ENCODE measurements around the gene PHLPP1. TPM values are rescaled to one million over a fixed set of nuclear protein-coding genes. Genes with fewer than 3 reads are reported as not detected.

Gene PHLPP1
- total RNA-seq, 1 donor from 2014 or later, result 21.2 TPM

DNA sequence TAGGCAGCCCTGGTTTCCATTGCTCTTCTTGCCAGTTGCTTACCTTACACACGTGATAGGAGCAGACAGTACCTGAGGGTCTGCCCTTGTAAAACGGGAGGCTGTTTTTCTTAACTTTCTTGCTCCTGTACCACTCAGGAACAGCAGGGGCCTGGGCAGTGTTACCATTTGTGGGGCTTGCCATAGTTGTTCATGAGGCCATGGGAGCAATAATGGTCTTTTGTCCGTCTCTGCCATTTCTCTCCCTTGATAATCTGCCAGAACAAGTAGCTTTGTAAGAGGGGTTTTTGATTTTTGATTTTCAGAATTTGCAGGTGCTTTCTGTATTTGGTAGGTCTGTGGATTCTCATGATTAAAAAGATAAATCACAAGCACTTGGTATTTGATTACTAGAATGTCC, 259.0 kb downstream of the PHLPP1 start:
- H3K9me3 Mint-ChIP-seq, result peaks cover 3% of the 10 kb centered on the region
- H3K27ac Mint-ChIP-seq, result no peak overlapping the region
- no peaks in the 10 kb centered on the region for H3K27me3 Mint-ChIP-seq (ENCODE audit: low read depth)
- H3K4me1 Mint-ChIP-seq, result no peaks in the 10 kb centered on the region
- TF ChIP-seq CTCF (IDR thresholded peaks at IDR 0.05; ENCODE audit: unreplicated experiment), result no peak
- peaks cover 29% of the 10 kb centered on the region for H3K36me3 Mint-ChIP-seq
- DNase-seq (ENCODE audit: low spot score in 2 of 2, unreplicated experiment in 2 of 2), result no peak
- H3K4me3 Mint-ChIP-seq, result no peak overlapping the region

GRCh38 chr18:62974928-62975675, 259.8 kb downstream of the PHLPP1 start:
- no peak for TF ChIP-seq CTCF (IDR thresholded peaks at IDR 0.05; ENCODE audit: unreplicated experiment)
- Mint-ChIP-seq H3K27me3 (ENCODE audit: low read depth) (no peaks in the 10 kb centered on the region), H3K27ac (no peak overlapping the region), H3K4me3 (no peak overlapping the region), H3K9me3 (no peaks in the 10 kb centered on the region), H3K4me1 (no peaks in the 10 kb centered on the region), H3K36me3 (peaks cover 27% of the 10 kb centered on the region)
- DNase-seq (ENCODE audit: low spot score in 2 of 2, unreplicated experiment in 2 of 2), result no peak

- no peaks in the 10 kb centered on the region for H3K9me3 Mint-ChIP-seq
- DNase-seq (ENCODE audit: low spot score in 2 of 2, unreplicated experiment in 2 of 2), result no peak
- H3K27me3 Mint-ChIP-seq (ENCODE audit: low read depth), result no peaks in the 10 kb centered on the region
- H3K4me1 Mint-ChIP-seq, result no peaks in the 10 kb centered on the region
- TF ChIP-seq CTCF (IDR thresholded peaks at IDR 0.05; ENCODE audit: unreplicated experiment), result no peak
- no peak overlapping the region for H3K27ac Mint-ChIP-seq
- H3K4me3 Mint-ChIP-seq, result no peak overlapping the region
- H3K36me3 Mint-ChIP-seq, result peaks cover 25% of the 10 kb centered on the region
Measured at GRCh38 chr18:62975785-62976184, 260.4 kb downstream of the PHLPP1 start.

GRCh38 chr18:62976227-62976626, 260.9 kb downstream of the PHLPP1 start:
- H3K27ac Mint-ChIP-seq, result no peak overlapping the region
- no peaks in the 10 kb centered on the region for H3K4me1 Mint-ChIP-seq
- no peak for TF ChIP-seq CTCF (IDR thresholded peaks at IDR 0.05; ENCODE audit: unreplicated experiment)
- H3K27me3 Mint-ChIP-seq (ENCODE audit: low read depth), result no peaks in the 10 kb centered on the region
- H3K9me3 Mint-ChIP-seq, result no peaks in the 10 kb centered on the region
- H3K4me3 Mint-ChIP-seq, result no peak overlapping the region
- DNase-seq (ENCODE audit: low spot score in 2 of 2, unreplicated experiment in 2 of 2), result no peak
- H3K36me3 Mint-ChIP-seq, result peaks cover 25% of the 10 kb centered on the region

DNA sequence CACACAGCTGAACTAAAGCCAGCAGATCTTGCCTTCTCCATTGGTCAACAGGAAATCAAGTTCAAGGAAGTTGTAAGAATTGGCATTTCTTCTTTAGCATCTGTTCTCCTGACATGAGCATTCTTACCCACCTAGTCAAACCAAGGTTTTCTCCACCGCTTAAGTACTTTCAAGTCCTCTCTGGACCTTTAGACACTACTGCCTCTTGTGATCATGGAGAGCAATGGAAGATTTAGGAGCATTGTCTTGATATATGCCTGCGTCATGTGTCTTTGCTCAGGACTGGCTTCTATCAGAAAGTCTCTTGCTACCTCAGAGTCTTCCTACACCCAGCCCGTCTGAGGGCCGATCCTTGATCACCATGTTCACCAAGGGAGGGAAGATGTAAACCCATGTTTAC, 262.2 kb downstream of the PHLPP1 start:
- DNase-seq (ENCODE audit: low spot score in 2 of 2, unreplicated experiment in 2 of 2), result no peak
- no peaks in the 10 kb centered on the region for H3K4me1 Mint-ChIP-seq
- no peaks in the 10 kb centered on the region for H3K9me3 Mint-ChIP-seq
- no peak for TF ChIP-seq CTCF (IDR thresholded peaks at IDR 0.05; ENCODE audit: unreplicated experiment)
- no peaks in the 10 kb centered on the region for H3K27me3 Mint-ChIP-seq (ENCODE audit: low read depth)
- peaks cover 19% of the 10 kb centered on the region for H3K36me3 Mint-ChIP-seq
- H3K4me3 Mint-ChIP-seq, result no peak overlapping the region
- H3K27ac Mint-ChIP-seq, result no peak overlapping the region

Measured in mesothelial cell of epicardium (in vitro differentiated cells).